ENCODE data around the gene FAF1. TPM values are rescaled to one million over a fixed set of nuclear protein-coding genes. Genes with fewer than 3 reads are reported as not detected.

The FAF1 gene
- total and polyA plus RNA-seq, 9 of the 15 experiments (the other 6 are each of a cell fraction or from before 2014, with no cell fraction given), result 48.7 to 225 (median 118) TPM

- no peak overlapping the region for H3K9ac ChIP-seq (ENCODE audit: insufficient read depth in 1 of 2, low read depth in 2 of 2, low read length in 2 of 2)
- H3K36me3 ChIP-seq (ENCODE audit: control insufficient read depth, insufficient read depth, low read length), result no peaks in the 10 kb centered on the region
- no TSS peak for BruUV-seq (replicated peaks)
- H3K27me3 ChIP-seq (ENCODE audit: control insufficient read depth in 2 of 2, insufficient read depth in 2 of 2, low read length in 2 of 2), result peaks cover 72 to 82% of the 10 kb centered on the region in 2 experiments
- ATAC-seq (peak; percentile 5; the same call in 1 of the 3 replicates), DNase-seq (ENCODE audit: extremely low read depth in 1 of 4, low spot score in 3 of 4) (no peak), FAIRE-seq (no peak)
- H2AFZ ChIP-seq (ENCODE audit: low read depth, low read length), result no peak overlapping the region
- ChIA-PET CTCF (ENCODE audit: low intra/inter-chr PET ratio) (no interaction called here), POLR2A (interaction anchor here (0.7 kb wide), 1 partner anchor 16 kb away, joined by 3 read pairs; no protein-coding TSS in a partner anchor)
- in situ Hi-C loops (cut with MboI), result no loop called here
- peak overlapping the region; percentile 34; the same call in 1 of the 2 replicates for H3K4me2 ChIP-seq (ENCODE audit: insufficient read depth, low read length)
- H4K20me1 ChIP-seq (replicated peaks; ENCODE audit: control insufficient read depth, insufficient read depth, low read length), result no peaks in the 10 kb centered on the region; the same call in 1 of the 2 replicates
- no peaks in the 10 kb centered on the region for H3K9me3 ChIP-seq (replicated peaks; ENCODE audit: control insufficient read depth, insufficient read depth, low read depth, low read length)
- no peak overlapping the region for H3K27ac ChIP-seq (ENCODE audit: extremely low read depth, low read depth, low read length)
- WGBS (ENCODE audit: insufficient coverage, low coverage, missing lambda C conversion rate), result 12% methylated on average over 43 of the region's 44 CpGs
- TF ChIP-seq L3MBTL2 (IDR thresholded peaks at IDR 0.05), result no peak
- TF ChIP-seq EZH2 (IDR thresholded peaks at IDR 0.05; ENCODE audit: borderline replicate concordance, low read depth, low read length), result peak; percentile 96; the same call in 1 of the 2 replicates
- H3K4me3 ChIP-seq, result no peak overlapping the region
- H3K4me1 ChIP-seq (replicated peaks in 1 of 2; ENCODE audit: control insufficient read depth in 2 of 2, insufficient read depth in 2 of 2, low read length in 2 of 2), result peaks cover 0 to 31% of the 10 kb centered on the region in 2 experiments; a peak in 2 of 5 replicates
- no peaks in the 10 kb centered on the region for H3K9me1 ChIP-seq (ENCODE audit: control insufficient read depth, insufficient read depth, low read length)
- intact Hi-C loops (cut with micrococcal nuclease), result no loop called here
- H3K79me2 ChIP-seq (ENCODE audit: control insufficient read depth, insufficient read depth, low read length), result no peaks in the 10 kb centered on the region
These were observed 532.8 kb downstream of the FAF1 start for GRCh38 chr1:50427086-50427817.

GRCh38 chr1:50426702-50427085 is 533.4 kb downstream of the FAF1 start:
- DNase-seq (ENCODE audit: extremely low read depth in 1 of 4, low spot score in 3 of 4) (no peak), FAIRE-seq (no peak)
- CTCF ChIA-PET (ENCODE audit: low intra/inter-chr PET ratio), result no interaction called here

More at GRCh38 chr1:50426702-50427085, 533.4 kb downstream of the FAF1 start:
- H3K4me3 ChIP-seq, result no peak overlapping the region
- no peak overlapping the region for H2AFZ ChIP-seq (ENCODE audit: low read depth, low read length)
- in situ Hi-C loops (cut with MboI) (no loop called here), intact Hi-C loops (cut with micrococcal nuclease) (no loop called here)
- ATAC-seq, result no peak
- no peaks in the 10 kb centered on the region for H3K9me3 ChIP-seq (replicated peaks; ENCODE audit: control insufficient read depth, insufficient read depth, low read depth, low read length)
- H3K9ac ChIP-seq (ENCODE audit: insufficient read depth in 1 of 2, low read depth in 2 of 2, low read length in 2 of 2), result no peak overlapping the region
- TF ChIP-seq GATAD2B (IDR thresholded peaks at IDR 0.05; ENCODE audit: borderline replicate concordance) (no peak), USF1 (CRISPR knock-in tag; IDR thresholded peaks at IDR 0.05) (no peak), PHB (CRISPR knock-in tag; IDR thresholded peaks at IDR 0.05) (no peak), PHF21A (IDR thresholded peaks at IDR 0.05; ENCODE audit: borderline replicate concordance, low read depth) (no peak), ZNF316 (IDR thresholded peaks at IDR 0.05) (no peak), FOXJ3 (CRISPR knock-in tag; IDR thresholded peaks at IDR 0.05) (no peak), EGR1 (conservative IDR thresholded peaks at IDR 0.05) (0 out of 2 replicates have a peak, but pooled peaks have one; percentile 17)
- no peaks in the 10 kb centered on the region for H3K79me2 ChIP-seq (ENCODE audit: control insufficient read depth, insufficient read depth, low read length)
- BruUV-seq (replicated peaks), result no TSS peak
- H4K20me1 ChIP-seq (replicated peaks; ENCODE audit: control insufficient read depth, insufficient read depth, low read length), result no peaks in the 10 kb centered on the region; the same call in 1 of the 2 replicates
- no peaks in the 10 kb centered on the region for H3K36me3 ChIP-seq (ENCODE audit: control insufficient read depth, insufficient read depth, low read length)
- H3K27ac ChIP-seq (ENCODE audit: extremely low read depth, low read depth, low read length), result no peak overlapping the region
- H3K4me1 ChIP-seq (replicated peaks in 1 of 2; ENCODE audit: control insufficient read depth in 2 of 2, insufficient read depth in 2 of 2, low read length in 2 of 2), result peaks cover 0 to 31% of the 10 kb centered on the region in 2 experiments; a peak in 2 of 5 replicates
- no peak overlapping the region for H3K4me2 ChIP-seq (ENCODE audit: insufficient read depth, low read length)
- peaks cover 77 to 82% of the 10 kb centered on the region in 2 experiments for H3K27me3 ChIP-seq (ENCODE audit: control insufficient read depth in 2 of 2, insufficient read depth in 2 of 2, low read length in 2 of 2)
- POLR2A ChIA-PET, result interaction anchor here (1.5 kb wide), 1 partner anchor 14 kb away, joined by 3 read pairs; no protein-coding TSS in a partner anchor
- WGBS (ENCODE audit: insufficient coverage, low coverage, missing lambda C conversion rate), result 21% methylated on average over 28 of the region's 28 CpGs
- H3K9me1 ChIP-seq (ENCODE audit: control insufficient read depth, insufficient read depth, low read length), result no peaks in the 10 kb centered on the region

All from K562 (cell line).